SJCRH30 (cell line): Measurements from ENCODE around the gene TPGS2. TPM values are rescaled to one million over a fixed set of nuclear protein-coding genes. Genes with fewer than 3 reads are reported as not detected.
"Not testable (repeated sequence)": the region's sequence is repeated elsewhere in the genome, so short reads cannot be mapped to it uniquely, and the experiment has no call there.

Source experiments
- DNase-seq, 2 experiments: peaks; one replicate each; pipeline ENCODE4 v3.0.0-alpha.2; 2015 to 2020
- H3K27ac ChIP-seq: fragments of 250-450 bp; sonication (Bioruptor Pico); 2 replicates; pipeline ENCODE4 v1.5.1; 2020; ENCODE audit warnings: mild to moderate bottlenecking, moderate library complexity
- H3K27me3 ChIP-seq: fragments of 250-450 bp; sonication (Bioruptor Pico); 2 replicates; pipeline ENCODE4 v1.5.1; 2020; ENCODE audit warnings: mild to moderate bottlenecking, moderate library complexity
- H3K36me3 ChIP-seq: fragments of 250-450 bp; sonication (Bioruptor Pico); 2 replicates; pipeline ENCODE4 v1.5.1; 2020; ENCODE audit warnings: mild to moderate bottlenecking, moderate library complexity
- H3K4me1 ChIP-seq: fragments of 250-450 bp; sonication (Bioruptor Pico); 2 replicates; pipeline ENCODE4 v1.5.1; 2020; ENCODE audit warnings: mild to moderate bottlenecking, moderate library complexity
- H3K4me3 ChIP-seq: fragments of 250-450 bp; sonication (Bioruptor Pico); 2 replicates; pipeline ENCODE4 v1.5.1; 2020; ENCODE audit warnings: mild to moderate bottlenecking, moderate library complexity
- H3K9me3 ChIP-seq: fragments of 250-450 bp; sonication (Bioruptor Pico); replicated peaks from 2 replicates; pipeline ENCODE4 v1.5.1; 2020; ENCODE audit warnings: mild to moderate bottlenecking, moderate library complexity
- total RNA-seq: library from RNA; depleted of rRNA; stranded (reverse); fragments of >200 nt; shearing (Covaris generic); gene quantifications from 2 replicates; pipeline ENCODE4 v1.2.3, GENCODE V29; 2014

Gene TPGS2
- total RNA-seq, 1 experiment from 2014 or later = 99.3 TPM

DNA sequence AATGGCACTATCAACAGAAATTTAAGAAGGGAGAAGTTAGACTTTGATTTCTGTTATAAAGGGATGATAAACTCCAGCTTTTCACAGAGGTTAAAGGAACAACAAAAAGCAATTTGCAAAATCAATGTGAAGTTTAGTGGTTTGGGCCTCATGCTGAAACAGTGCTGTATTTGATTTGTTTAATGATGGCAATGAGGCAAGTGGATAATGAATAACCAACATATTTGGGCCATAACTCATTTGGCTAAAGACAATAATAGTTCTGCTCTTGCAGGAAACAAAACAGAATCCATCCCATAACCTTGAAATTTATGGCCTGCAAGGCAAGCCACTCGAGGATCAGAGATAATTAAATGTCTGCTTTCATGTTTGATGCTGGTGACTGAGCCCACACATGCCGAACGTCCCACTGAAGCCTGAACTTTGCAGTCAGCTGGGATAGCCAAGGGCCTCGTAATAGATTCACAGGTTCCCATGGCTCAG lies 56.5 kb downstream of the TPGS2 start:
- Histone ChIP-seq H3K9me3 (no peaks in the 10 kb centered on the region), H3K27me3 (no peaks in the 10 kb centered on the region), H3K27ac (no peak overlapping the region), H3K36me3 (no peaks in the 10 kb centered on the region), H3K4me3 (no peak overlapping the region), H3K4me1 (no peaks in the 10 kb centered on the region)
- no peak for DNase-seq

DNA sequence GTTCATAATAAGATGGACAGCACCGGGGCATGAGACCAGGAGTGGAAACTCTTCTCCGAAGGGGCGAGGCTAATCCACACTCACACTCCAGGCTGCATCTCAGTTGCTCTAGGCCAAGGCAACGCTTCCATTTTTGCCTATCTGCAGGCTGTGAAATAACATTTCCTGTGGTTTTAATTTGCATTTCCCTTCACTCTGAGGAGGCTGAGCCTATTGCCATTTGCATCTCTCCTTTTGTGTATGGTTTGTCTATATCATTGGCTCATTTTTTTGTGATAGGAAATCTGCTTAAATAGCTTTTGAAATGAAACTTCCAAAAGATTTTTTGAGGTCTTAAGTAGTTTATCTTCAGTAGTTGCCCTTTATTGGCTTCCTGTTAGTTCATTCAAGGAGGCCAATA lies 57.6 kb downstream of the TPGS2 start:
- no peaks in the 10 kb centered on the region for H3K27me3 ChIP-seq
- no peaks in the 10 kb centered on the region for H3K4me1 ChIP-seq
- no peak overlapping the region for H3K4me3 ChIP-seq
- H3K9me3 ChIP-seq = no peaks in the 10 kb centered on the region
- H3K27ac ChIP-seq = no peak overlapping the region
- no peaks in the 10 kb centered on the region for H3K36me3 ChIP-seq
- DNase-seq = no peak

DNA sequence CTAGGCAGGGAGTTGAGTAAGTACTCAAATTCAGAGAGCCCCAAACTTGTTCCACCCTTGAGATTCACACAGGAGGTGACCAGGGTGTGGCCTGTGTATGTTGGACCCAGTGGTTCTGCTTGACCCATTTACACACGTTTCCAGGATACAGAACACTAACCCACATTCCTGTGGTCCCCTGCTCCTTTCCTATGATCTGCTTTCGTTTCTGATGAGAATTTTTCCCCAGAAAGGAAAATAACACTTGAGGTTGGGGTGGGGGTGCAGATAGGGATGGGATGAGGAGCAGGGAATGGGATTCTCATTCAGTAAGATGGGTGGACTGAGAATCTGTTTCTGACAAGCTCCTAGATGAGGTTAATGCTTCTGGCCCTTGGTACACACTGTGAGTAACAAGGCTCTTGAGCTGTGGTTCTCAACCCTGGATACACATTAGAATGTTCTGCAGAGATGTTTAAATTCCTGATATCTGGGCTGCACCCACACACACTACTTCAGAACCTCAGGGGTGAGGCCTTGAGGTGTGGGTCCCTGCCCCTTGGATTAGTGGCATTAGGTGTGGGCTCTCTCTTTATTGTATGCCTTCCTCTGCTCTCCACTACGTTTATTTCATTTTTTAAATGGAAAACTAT lies 58.4 kb downstream of the TPGS2 start:
- no peaks in the 10 kb centered on the region for H3K4me1 ChIP-seq
- no peak overlapping the region for H3K4me3 ChIP-seq
- H3K27me3 ChIP-seq = no peaks in the 10 kb centered on the region
- H3K36me3 ChIP-seq = no peaks in the 10 kb centered on the region
- no peak for DNase-seq
- no peaks in the 10 kb centered on the region for H3K9me3 ChIP-seq
- H3K27ac ChIP-seq = no peak overlapping the region

DNA sequence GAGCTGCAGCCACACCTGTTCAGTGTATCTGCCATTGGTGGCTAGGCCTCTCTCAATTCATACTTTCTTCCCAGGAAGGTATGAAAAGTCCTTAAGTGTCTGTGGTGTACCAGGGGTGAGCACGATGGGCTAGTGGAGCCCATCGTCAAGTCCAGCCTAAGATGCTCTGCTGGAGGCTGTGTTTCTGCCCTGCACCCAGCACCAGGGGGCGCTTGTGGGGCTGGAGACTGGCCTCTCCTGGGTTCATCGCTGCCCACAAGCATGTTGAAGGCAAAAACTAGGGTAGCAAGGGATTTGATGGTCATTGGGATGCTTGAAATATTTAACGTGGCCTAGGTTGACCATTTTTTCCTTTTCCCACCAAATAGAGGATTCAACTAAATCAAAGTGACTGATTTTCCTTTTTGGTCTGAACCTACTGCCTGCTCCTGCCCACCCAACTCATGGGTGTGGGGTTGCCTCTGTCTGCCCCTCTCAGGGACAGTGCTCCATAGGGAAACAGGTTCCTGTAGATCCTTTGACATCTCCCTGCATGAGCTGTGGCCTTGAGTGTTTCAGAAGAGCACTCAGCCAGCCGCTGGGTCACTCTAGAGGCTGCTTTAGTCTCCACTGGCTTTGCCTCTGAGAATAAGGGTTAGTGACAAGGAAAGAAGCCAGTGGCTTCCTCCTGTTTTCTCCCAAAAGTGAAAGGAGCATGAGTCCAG lies 59.0 kb downstream of the TPGS2 start:
- H3K4me3 ChIP-seq = no peak overlapping the region
- DNase-seq = peak; percentile 13 to 28
- no peaks in the 10 kb centered on the region for H3K4me1 ChIP-seq
- H3K27me3 ChIP-seq = no peaks in the 10 kb centered on the region
- no peak overlapping the region for H3K27ac ChIP-seq
- H3K36me3 ChIP-seq = no peaks in the 10 kb centered on the region
- no peaks in the 10 kb centered on the region for H3K9me3 ChIP-seq

DNA sequence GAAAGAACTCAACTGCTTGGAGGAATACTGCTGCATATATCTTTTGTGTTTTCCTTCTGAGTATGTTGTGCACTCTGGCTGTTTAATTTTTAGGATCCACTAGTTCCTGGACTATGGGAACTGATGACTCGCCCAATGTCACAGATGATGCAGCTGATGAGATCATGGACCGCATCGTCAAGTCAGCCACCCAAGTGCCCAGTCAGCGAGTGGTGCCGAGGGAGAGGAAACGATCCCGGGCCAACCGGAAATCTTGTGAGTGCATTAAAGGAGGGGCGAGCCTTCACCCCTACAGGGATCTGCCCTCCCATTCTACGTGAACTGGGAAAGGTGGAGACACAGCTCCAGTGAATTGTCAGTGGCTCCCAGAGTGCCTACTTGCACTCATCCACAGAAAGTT lies 59.6 kb downstream of the TPGS2 start:
- no peaks in the 10 kb centered on the region for H3K4me1 ChIP-seq
- H3K27me3 ChIP-seq = no peaks in the 10 kb centered on the region
- no peaks in the 10 kb centered on the region for H3K9me3 ChIP-seq
- H3K4me3 ChIP-seq = no peak overlapping the region
- no peak for DNase-seq
- H3K36me3 ChIP-seq = no peaks in the 10 kb centered on the region
- no peak overlapping the region for H3K27ac ChIP-seq

DNA sequence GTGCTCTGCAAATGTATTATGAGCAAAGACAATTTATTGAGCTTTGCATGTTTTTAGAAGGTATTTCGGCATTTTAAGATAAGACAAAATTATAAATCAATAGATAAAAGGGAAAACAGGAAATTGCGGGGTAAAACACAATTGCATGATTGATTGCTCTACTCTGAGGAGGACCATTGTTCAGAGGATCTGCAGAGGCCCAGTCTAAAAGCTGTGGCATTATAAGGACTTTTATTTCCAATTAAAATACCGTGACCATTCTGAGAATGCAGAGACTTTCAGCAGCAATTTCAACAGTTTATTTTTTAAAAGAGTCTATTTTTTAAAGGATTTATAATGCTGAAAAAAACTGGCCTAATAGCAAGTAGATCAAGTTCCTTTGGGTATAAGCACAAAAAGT lies 62.0 kb downstream of the TPGS2 start:
- no peak overlapping the region for H3K4me3 ChIP-seq
- H3K4me1 ChIP-seq = no peaks in the 10 kb centered on the region
- no peaks in the 10 kb centered on the region for H3K9me3 ChIP-seq
- H3K27ac ChIP-seq = no peak overlapping the region
- no peak for DNase-seq
- no peaks in the 10 kb centered on the region for H3K36me3 ChIP-seq
- no peaks in the 10 kb centered on the region for H3K27me3 ChIP-seq

DNA sequence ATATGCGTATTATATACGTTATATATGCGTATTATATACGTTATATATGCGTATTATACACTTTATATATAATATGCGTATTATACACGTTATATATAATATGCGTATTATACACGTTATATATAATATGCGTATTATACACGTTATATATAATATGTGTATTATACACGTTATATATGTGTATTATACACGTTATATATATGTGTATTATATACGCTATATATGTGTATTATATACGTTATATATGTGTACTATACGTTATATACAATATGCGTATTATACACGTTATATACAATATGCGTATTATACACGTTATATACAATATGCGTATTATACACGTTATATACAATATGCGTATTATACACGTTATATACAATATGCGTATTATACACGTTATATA lies 65.8 kb downstream of the TPGS2 start:
- H3K4me3 ChIP-seq, H3K27me3 ChIP-seq, H3K36me3 ChIP-seq, H3K9me3 ChIP-seq, H3K4me1 ChIP-seq, H3K27ac ChIP-seq, DNase-seq: not testable (repeated sequence)

DNA sequence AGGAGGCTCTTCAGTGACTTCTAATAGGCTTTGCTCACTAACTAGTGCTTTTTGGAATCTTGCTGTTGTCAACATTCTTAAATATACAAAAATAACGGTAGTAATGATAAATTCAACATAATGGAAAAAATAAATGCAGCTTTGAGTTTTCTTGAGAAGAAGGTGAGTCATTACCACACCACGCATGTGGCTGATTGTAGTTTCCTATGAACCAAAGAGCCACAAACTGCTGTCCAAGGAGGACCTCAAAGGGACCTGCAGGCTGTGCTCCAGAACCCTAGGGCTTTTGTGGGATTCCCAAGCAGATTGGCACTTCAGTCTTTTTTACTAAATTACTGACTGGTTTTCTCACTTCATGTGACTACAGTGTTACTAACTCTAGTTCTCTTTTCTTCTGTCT lies 66.7 kb downstream of the TPGS2 start:
- H3K36me3 ChIP-seq = no peaks in the 10 kb centered on the region
- no peak overlapping the region for H3K4me3 ChIP-seq
- H3K4me1 ChIP-seq = no peaks in the 10 kb centered on the region
- H3K27ac ChIP-seq = no peak overlapping the region
- H3K9me3 ChIP-seq = no peaks in the 10 kb centered on the region
- H3K27me3 ChIP-seq = no peaks in the 10 kb centered on the region
- DNase-seq = no peak

DNA sequence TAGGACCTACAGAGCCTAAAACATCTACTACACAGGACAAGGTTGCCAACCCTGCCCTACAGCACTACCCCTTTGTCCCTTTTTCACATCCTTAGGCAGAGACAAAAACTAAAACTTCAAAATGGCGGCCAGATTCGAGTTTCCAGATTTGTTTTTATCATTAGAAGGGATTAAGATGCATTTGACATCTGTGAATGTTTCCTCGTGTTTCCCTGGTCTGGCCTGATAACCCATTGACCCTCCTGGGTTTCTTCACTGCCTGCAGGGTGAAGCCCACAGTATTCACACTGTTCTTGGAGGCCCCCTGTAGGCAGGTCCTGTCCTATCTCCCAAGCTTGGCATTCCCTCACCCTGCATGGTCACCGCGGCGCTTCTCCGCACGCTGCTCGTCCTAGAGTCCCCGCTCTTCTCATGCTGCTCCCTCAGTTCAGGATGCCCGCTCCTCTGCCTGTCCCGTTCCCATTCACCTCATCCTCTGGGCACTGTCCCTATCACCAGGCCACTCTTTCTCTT lies 67.6 kb downstream of the TPGS2 start:
- no peak for DNase-seq
- Histone ChIP-seq H3K36me3 (no peaks in the 10 kb centered on the region), H3K4me3 (no peak overlapping the region), H3K9me3 (no peaks in the 10 kb centered on the region), H3K27ac (no peak overlapping the region), H3K27me3 (no peaks in the 10 kb centered on the region), H3K4me1 (no peaks in the 10 kb centered on the region)

DNA sequence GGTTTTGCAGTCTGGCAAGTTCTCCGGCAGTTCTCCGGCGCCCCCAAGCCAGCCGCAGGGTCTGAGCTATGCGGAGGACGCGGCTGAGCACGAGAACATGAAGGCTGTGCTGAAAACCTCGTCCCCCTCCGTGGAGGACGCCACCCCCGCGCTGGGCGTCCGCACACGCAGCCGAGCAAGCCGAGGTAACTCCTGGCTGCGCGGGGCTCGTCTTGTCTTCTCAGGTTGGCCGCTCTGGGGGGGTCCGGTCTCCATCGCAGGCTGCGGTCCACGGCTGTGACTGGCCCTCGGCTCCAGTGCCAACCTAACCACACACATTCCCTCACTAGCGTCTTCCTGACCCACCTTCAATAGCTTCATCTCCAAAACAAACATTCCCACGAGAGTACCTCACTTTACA lies 68.2 kb downstream of the TPGS2 start:
- H3K4me3 ChIP-seq = no peak overlapping the region
- no peak for DNase-seq
- no peaks in the 10 kb centered on the region for H3K27me3 ChIP-seq

DNA sequence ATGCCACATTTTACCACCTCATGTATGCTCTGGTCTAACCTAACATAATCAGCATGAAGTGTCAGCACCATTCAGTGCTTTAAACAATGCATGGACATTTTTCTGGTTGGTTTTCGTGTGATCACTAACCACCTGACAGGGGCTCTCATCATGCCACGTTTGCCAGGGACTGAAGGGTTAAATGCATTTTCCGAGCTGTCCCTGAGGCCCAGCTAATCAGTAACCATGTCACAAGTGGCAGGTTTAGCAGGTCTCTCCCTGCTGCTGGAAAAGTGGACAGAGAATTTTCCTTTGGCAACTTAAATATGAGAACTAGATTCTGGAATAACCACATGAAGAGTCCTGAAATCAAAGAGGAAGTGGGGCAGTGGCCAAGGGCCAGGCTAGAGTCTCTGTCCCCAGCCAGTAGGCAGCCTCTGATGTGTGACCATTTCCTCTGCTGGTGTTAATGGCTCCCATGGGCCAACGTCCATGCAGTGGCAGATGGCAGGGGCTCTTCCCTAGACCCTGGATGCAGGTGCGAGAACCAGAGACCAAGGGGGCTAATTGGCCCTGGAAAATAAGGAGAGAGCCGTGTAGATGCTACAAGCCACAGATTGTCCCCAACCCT lies 69.5 kb downstream of the TPGS2 start:
- Histone ChIP-seq H3K4me1 (no peaks in the 10 kb centered on the region), H3K27ac (no peak overlapping the region), H3K27me3 (no peaks in the 10 kb centered on the region), H3K4me3 (no peak overlapping the region), H3K36me3 (no peaks in the 10 kb centered on the region), H3K9me3 (no peaks in the 10 kb centered on the region)
- no peak for DNase-seq

More for the DNA sequence above, 68.2 kb downstream of the TPGS2 start:
- H3K9me3 ChIP-seq = no peaks in the 10 kb centered on the region
- H3K4me1 ChIP-seq = no peaks in the 10 kb centered on the region
- H3K27ac ChIP-seq = no peak overlapping the region
- no peaks in the 10 kb centered on the region for H3K36me3 ChIP-seq

DNA sequence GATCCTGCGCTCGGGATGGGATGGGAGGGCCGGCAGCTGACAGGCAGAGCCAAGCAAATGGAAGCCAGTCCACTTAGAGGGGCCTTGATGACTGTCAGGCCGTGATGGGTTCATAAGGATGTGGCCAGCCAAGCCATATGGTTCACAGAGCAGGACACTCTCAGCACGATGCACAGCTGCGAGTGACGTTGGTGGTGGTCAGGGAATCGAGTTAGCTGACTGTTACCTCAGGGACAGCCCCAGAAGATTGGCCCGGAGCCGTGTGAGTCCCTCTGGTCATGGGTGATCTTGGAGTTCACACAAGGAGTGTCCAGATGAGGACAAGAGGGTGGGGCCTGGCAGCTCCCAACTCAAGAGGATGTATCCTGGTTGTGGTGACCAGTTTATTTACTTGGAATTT lies 70.2 kb downstream of the TPGS2 start:
- Histone ChIP-seq H3K27ac (no peak overlapping the region), H3K36me3 (no peaks in the 10 kb centered on the region), H3K9me3 (no peaks in the 10 kb centered on the region), H3K4me1 (no peaks in the 10 kb centered on the region), H3K4me3 (no peak overlapping the region), H3K27me3 (no peaks in the 10 kb centered on the region)
- peak in 1 of 2 experiments; percentile 7 for DNase-seq

DNA sequence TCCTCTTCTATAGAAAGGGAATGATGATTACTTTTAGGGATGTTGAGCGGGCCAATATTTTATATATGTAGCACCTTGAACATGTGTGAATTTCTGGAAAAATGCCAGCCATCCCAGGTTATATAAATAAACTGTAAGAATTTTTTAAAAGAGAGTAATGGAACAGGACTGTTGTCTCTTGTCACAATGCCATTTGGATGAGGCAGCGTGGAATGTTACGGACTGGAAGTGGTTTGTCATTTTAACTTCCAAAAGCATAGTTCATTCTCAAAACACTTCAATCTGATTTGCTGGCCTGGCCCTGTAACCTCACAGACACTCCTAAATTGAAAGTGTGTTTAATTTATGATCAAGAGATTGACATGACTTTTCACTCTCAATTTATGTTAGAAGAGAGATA lies 70.8 kb downstream of the TPGS2 start:
- H3K27me3 ChIP-seq = no peaks in the 10 kb centered on the region
- H3K27ac ChIP-seq = no peak overlapping the region
- no peaks in the 10 kb centered on the region for H3K36me3 ChIP-seq
- no peak for DNase-seq
- H3K4me1 ChIP-seq = no peaks in the 10 kb centered on the region
- H3K4me3 ChIP-seq = no peak overlapping the region
- H3K9me3 ChIP-seq = no peaks in the 10 kb centered on the region

DNA sequence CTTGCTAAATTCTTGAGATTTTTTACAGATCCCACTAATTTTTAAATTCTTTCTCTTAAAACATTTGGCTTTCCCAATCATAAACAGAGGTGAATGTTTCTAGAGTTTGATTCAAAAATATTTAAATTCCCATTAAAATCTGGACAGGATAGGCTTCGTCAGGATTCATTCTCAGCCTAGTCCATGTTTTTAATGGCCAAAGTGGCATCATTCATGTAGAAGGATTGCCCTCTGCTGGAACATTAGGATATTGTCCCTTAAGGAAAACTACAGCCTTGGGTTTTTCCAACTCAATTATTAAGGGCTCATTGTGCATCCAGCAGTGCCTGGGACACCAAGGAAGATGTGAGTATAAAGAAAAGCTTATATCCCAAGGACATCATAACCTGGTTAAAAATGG lies 71.7 kb downstream of the TPGS2 start:
- Histone ChIP-seq H3K9me3 (no peaks in the 10 kb centered on the region), H3K4me3 (no peak overlapping the region), H3K27me3 (no peaks in the 10 kb centered on the region), H3K27ac (no peak overlapping the region), H3K4me1 (no peaks in the 10 kb centered on the region), H3K36me3 (no peaks in the 10 kb centered on the region)
- DNase-seq = peak in 1 of 2 experiments; percentile 56

DNA sequence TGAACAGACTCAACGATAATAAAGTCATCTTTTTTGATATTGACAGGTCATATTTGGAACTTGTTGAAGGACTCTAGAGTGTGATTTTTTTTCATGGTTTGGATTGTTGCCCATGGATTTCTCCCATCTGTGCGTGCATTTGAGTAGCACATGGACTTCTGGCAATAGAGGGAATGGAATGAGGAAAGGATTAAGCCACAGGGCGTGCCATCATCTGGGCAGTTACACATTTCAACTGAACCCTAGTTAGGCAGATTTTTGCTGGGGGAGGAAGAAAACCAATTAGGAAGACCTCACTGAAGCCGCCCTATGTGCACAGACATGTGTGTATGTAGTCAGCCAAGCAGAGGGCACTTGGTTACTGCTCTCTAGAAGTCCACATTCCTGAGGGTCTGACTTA lies 72.6 kb downstream of the TPGS2 start:
- no peak overlapping the region for H3K4me3 ChIP-seq
- no peaks in the 10 kb centered on the region for H3K9me3 ChIP-seq
- no peaks in the 10 kb centered on the region for H3K36me3 ChIP-seq
- H3K27ac ChIP-seq = no peak overlapping the region
- no peaks in the 10 kb centered on the region for H3K4me1 ChIP-seq
- no peaks in the 10 kb centered on the region for H3K27me3 ChIP-seq
- DNase-seq = no peak
